Panc1 (cell line): ENCODE measurements around the gene NCL. TPM values are rescaled to one million over a fixed set of nuclear protein-coding genes. Genes with fewer than 3 reads are reported as not detected.

Source experiments
- ATAC-seq: fragments of 200-7000 bp; cut with Tn5 transposase; 2 replicates; pipeline ENCODE4 v1.9.1; 2020; ENCODE audit warnings: mild to moderate bottlenecking, moderate library complexity
- BruUV-seq: library from RNA; stranded (reverse); fragments of 400-500 nt; replicated peaks from 2 replicates; lab custom pipeline; 2021; lab: Mats Ljungman, UMichigan
- CTCF ChIA-PET: fragments of 300-600 bp; sonication (Branson Sonifier 250); formaldehyde crosslinking; loops from one replicate; lab custom pipeline; 2022; ENCODE audit warnings: antibody characterized with exemption; lab: Charles Lee
- POLR2A ChIA-PET: fragments of 300-600 bp; sonication (Branson Sonifier 250); formaldehyde crosslinking; loops from one replicate; lab custom pipeline; 2022; ENCODE audit warnings: antibody characterized with exemption; lab: Charles Lee
- DNase-seq: peaks from one replicate; pipeline ENCODE4 v3.0.0-alpha.2; 2010; ENCODE audit warnings: low read depth, low spot score
- H3K27ac ChIP-seq: 2 replicates; pipeline ENCODE4 v1.5.1; 2011; ENCODE audit warnings: mild to moderate bottlenecking, low read length, inconsistent platforms
- H3K27me3 ChIP-seq: fragments of 200-500 bp; sonication (Bioruptor generic); 2 replicates; pipeline ENCODE4 v1.6.0; 2014; ENCODE audit warnings: low read length, inconsistent platforms; ENCODE audit not compliant: control insufficient read depth, insufficient read depth
- H3K36me3 ChIP-seq: fragments of 200-500 bp; sonication (Bioruptor generic); 2 replicates; pipeline ENCODE4 v1.5.1; 2014; ENCODE audit warnings: inconsistent platforms, mild to moderate bottlenecking, low read length, moderate library complexity; ENCODE audit not compliant: control insufficient read depth, insufficient read depth
- H3K4me1 ChIP-seq: 2 replicates; pipeline ENCODE4 v1.5.1; 2011; ENCODE audit warnings: inconsistent platforms, mild to moderate bottlenecking, low read length, moderate library complexity; ENCODE audit not compliant: control insufficient read depth, insufficient read depth
- H3K4me3 ChIP-seq, 2 experiments: 2 replicates each; pipeline ENCODE4 v1.5.1; 2011 to 2012; ENCODE audit warnings: low read depth in 2 of 2, low read length in 2 of 2, mild to moderate bottlenecking in 2 of 2, inconsistent platforms in 1 of 2, moderate library complexity in 1 of 2
- H3K9me3 ChIP-seq: fragments of 200-500 bp; sonication (Bioruptor generic); 2 replicates; pipeline ENCODE4 v1.5.1; 2014; ENCODE audit warnings: low read depth, mild to moderate bottlenecking, inconsistent platforms, low read length, moderate library complexity; ENCODE audit not compliant: control insufficient read depth, insufficient read depth
- POLR2AphosphoS5 ChIP-seq: IDR thresholded peaks from 2 replicates; pipeline ENCODE4 v1.6.1; 2012; ENCODE audit warnings: mild to moderate bottlenecking, low read depth, low read length, moderate library complexity
- SIN3A ChIP-seq: IDR thresholded peaks from 2 replicates; pipeline ENCODE4 v1.6.1; 2012; ENCODE audit warnings: low read depth, mild to moderate bottlenecking, low read length, moderate library complexity, borderline replicate concordance; ENCODE audit not compliant: insufficient read depth
- TCF7L2 ChIP-seq: IDR thresholded peaks from 2 replicates; pipeline ENCODE4 v1.6.1; 2011; ENCODE audit warnings: mild to moderate bottlenecking, low read depth, low read length, inconsistent platforms
- in situ Hi-C: cut with HindIII; loops from 2 replicates; pipeline ENCODE4 v1.10.0; 2016; ENCODE audit warnings: low sequenced_read_pairs, low pct_unique_long_range_greater_than_20kb
- intact Hi-C: fragments of 100-400 bp; cut with micrococcal nuclease; formaldehyde crosslinking; loops from one replicate; pipeline ENCODE4 v1.10.0; 2022; ENCODE audit not compliant: unreplicated experiment
- total RNA-seq: library from RNA; stranded (reverse); gene quantifications from one replicate; pipeline ENCODE4 v1.2.1, GENCODE V29; 2021; ENCODE audit not compliant: unreplicated experiment
- TF ChIP-seq, protein P1 (sequence below): fragments of 450-650 bp; IDR thresholded peaks from 2 replicates; pipeline ENCODE4 v1.5.1; 2017; ENCODE audit warnings: mild to moderate bottlenecking
- TF ChIP-seq, protein P2 (sequence below), 2 experiments: IDR thresholded peaks; 2 replicates each; pipeline ENCODE4 v1.6.1; 2011 to 2012; ENCODE audit warnings: low read depth in 2 of 2, control low read depth in 1 of 2, low read length in 1 of 2, mild to moderate bottlenecking in 1 of 2, moderate library complexity in 1 of 2; ENCODE audit not compliant: insufficient read depth in 1 of 2

The NCL gene
- total RNA-seq, 1 experiment from 2014 or later = 778 TPM

DNA sequence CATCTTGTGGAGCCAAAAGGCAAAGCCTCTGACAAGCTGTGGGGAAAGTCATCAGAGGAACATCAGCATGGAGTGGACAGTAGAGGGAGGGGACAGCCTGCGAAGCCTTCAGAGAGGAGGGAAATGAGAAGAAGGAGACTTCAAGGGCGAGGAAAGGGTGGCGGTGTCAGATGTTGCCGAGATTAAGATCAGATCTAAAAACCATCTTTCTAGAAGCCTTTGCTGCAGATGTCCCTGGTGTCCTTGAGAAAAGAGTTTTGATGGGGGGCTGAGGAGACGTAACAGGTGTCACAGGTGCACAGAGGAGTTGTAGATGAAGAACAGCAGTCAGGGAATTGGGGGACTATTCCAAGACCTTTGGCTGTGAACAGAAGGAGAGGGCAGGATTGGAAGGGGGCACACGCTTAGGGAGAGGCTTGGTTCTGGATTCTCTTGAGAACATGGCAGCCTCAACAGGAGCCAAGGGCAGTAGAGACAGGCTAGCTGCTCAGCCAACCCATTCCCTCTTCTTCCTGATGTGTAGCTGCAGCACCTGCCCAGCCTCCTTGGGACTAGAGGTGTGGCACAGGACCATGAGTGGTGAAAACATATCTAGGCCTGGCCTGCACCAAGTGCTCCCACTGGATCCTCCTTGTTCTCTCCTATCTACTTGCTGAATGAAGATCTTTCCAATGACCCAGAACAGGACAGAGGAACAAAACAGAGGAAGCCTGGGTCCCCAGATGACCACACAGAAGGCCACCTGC, 22.7 kb upstream of the NCL start:
- no peak overlapping the region for H3K27ac ChIP-seq
- ChIA-PET POLR2A (no interaction called here), CTCF (no interaction called here)
- H3K4me3 ChIP-seq = no peak overlapping the region
- no peaks in the 10 kb centered on the region for H3K9me3 ChIP-seq
- H3K36me3 ChIP-seq = no peaks in the 10 kb centered on the region
- no peaks in the 10 kb centered on the region for H3K4me1 ChIP-seq
- TF ChIP-seq, protein P1, sequence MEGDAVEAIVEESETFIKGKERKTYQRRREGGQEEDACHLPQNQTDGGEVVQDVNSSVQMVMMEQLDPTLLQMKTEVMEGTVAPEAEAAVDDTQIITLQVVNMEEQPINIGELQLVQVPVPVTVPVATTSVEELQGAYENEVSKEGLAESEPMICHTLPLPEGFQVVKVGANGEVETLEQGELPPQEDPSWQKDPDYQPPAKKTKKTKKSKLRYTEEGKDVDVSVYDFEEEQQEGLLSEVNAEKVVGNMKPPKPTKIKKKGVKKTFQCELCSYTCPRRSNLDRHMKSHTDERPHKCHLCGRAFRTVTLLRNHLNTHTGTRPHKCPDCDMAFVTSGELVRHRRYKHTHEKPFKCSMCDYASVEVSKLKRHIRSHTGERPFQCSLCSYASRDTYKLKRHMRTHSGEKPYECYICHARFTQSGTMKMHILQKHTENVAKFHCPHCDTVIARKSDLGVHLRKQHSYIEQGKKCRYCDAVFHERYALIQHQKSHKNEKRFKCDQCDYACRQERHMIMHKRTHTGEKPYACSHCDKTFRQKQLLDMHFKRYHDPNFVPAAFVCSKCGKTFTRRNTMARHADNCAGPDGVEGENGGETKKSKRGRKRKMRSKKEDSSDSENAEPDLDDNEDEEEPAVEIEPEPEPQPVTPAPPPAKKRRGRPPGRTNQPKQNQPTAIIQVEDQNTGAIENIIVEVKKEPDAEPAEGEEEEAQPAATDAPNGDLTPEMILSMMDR = no peak
- no peak for TF ChIP-seq SIN3A
- TF ChIP-seq POLR2AphosphoS5 = no peak
- no peak for TF ChIP-seq TCF7L2
- TF ChIP-seq, protein P2, sequence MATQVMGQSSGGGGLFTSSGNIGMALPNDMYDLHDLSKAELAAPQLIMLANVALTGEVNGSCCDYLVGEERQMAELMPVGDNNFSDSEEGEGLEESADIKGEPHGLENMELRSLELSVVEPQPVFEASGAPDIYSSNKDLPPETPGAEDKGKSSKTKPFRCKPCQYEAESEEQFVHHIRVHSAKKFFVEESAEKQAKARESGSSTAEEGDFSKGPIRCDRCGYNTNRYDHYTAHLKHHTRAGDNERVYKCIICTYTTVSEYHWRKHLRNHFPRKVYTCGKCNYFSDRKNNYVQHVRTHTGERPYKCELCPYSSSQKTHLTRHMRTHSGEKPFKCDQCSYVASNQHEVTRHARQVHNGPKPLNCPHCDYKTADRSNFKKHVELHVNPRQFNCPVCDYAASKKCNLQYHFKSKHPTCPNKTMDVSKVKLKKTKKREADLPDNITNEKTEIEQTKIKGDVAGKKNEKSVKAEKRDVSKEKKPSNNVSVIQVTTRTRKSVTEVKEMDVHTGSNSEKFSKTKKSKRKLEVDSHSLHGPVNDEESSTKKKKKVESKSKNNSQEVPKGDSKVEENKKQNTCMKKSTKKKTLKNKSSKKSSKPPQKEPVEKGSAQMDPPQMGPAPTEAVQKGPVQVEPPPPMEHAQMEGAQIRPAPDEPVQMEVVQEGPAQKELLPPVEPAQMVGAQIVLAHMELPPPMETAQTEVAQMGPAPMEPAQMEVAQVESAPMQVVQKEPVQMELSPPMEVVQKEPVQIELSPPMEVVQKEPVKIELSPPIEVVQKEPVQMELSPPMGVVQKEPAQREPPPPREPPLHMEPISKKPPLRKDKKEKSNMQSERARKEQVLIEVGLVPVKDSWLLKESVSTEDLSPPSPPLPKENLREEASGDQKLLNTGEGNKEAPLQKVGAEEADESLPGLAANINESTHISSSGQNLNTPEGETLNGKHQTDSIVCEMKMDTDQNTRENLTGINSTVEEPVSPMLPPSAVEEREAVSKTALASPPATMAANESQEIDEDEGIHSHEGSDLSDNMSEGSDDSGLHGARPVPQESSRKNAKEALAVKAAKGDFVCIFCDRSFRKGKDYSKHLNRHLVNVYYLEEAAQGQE (IDR thresholded peaks at IDR 0.05; ENCODE audit: insufficient read depth in 1 of 2, low read depth in 2 of 2, low read length in 1 of 2) = no peak
- in situ Hi-C loops = no loop called here
- no peak for ATAC-seq
- intact Hi-C loops = no loop called here
- DNase-seq = no peak
- no TSS peak for BruUV-seq
- no peaks in the 10 kb centered on the region for H3K27me3 ChIP-seq

DNA sequence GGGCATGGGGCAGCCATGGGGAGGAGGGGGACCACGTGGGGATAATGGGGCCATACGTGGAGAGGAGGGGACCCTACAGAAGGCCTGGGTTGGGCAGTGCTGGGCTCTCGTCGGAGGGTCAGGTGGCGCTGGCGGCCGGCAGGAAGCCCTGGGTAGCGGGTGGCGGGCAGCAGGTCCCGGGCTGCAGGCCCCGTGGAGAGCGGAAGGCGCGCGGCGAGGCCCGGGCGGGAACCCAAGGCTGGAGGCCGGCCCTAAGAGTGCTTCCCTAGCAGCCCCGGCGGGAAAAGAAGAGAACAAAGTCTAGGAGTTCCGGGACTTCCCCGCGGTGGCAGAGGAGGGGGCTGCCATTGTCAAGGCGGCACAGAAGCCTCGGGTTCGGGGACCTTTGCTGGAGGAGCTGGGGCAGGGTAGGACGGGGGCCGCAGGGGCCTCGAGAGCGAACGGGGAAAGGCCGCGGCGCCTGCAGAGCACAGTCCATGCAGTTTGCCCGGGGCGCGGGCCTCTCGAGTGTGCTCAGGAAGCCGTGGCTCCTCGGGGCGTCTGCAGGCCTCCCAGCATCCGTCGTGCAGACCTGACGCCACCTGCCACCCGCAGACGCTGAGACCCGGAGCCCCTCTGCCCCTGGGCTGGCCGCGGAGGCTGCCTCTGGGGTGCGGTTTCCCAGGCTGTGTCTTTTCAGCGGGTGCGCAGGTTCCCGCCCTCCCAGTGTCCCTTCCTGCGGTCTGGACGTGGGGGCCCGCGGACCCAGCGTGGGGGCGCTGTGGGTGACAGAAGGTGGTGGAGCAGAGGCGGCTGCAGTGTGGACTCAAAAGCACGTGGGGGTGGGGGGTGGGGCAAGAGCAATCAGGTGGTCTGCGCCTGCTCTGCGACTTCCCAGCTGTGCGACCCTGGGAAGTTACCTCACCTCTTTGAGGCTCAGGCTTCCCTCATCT, 19.4 kb upstream of the NCL start:
- DNase-seq = no peak

More for the DNA sequence above, 19.4 kb upstream of the NCL start:
- TF ChIP-seq SIN3A (no peak), TCF7L2 (no peak), POLR2AphosphoS5 (no peak)
- TF ChIP-seq, protein P2 (IDR thresholded peaks at IDR 0.05; ENCODE audit: insufficient read depth in 1 of 2, low read depth in 2 of 2, low read length in 1 of 2) = no peak
- TF ChIP-seq, protein P1 = no peak; the same call in 1 of the 2 replicates
- H3K4me1 ChIP-seq = no peaks in the 10 kb centered on the region
- H3K9me3 ChIP-seq = no peaks in the 10 kb centered on the region
- in situ Hi-C loops (no loop called here), intact Hi-C loops (loop anchor here (2.0 kb wide), 1 partner anchor 75 kb away; no protein-coding TSS in a partner anchor)
- CTCF ChIA-PET = interaction anchor here (1.1 to 1.3 kb wide), 2 partner anchors 20 to 72 kb away, joined by 4 to 7 read pairs; partner anchors contain the start of gene NCL
- H3K36me3 ChIP-seq = no peaks in the 10 kb centered on the region
- no peaks in the 10 kb centered on the region for H3K27me3 ChIP-seq
- H3K4me3 ChIP-seq = no peak overlapping the region
- no peak overlapping the region for H3K27ac ChIP-seq
- POLR2A ChIA-PET = no interaction called here
- peak; percentile 10; the same call in 1 of the 2 replicates for ATAC-seq
- BruUV-seq = no TSS peak
